Mesothelial cell of epicardium (in vitro differentiated cells): ENCODE data around the gene VAMP5. TPM values are rescaled to one million over a fixed set of nuclear protein-coding genes. Genes with fewer than 3 reads are reported as not detected.
A peak's percentile ranks its signal among the peaks of the same experiment; 100 is the strongest.

Source experiments
- DNase-seq, 2 experiments: peaks; one replicate each; pipeline ENCODE4 v3.0.0; 2021; ENCODE audit warnings: low spot score in 2 of 2; ENCODE audit not compliant: unreplicated experiment in 2 of 2
- H3K27ac Mint-ChIP-seq: 2 replicates; pipeline ENCODE4 v1.8.0; 2021; ENCODE audit warnings: mixed read lengths
- H3K27me3 Mint-ChIP-seq: 2 replicates; pipeline ENCODE4 v1.8.0; 2021; ENCODE audit warnings: low read depth, mixed read lengths
- H3K36me3 Mint-ChIP-seq: 2 replicates; pipeline ENCODE4 v1.8.0; 2021; ENCODE audit warnings: mixed read lengths
- H3K4me1 Mint-ChIP-seq: 2 replicates; pipeline ENCODE4 v1.8.0; 2021; ENCODE audit warnings: mixed read lengths
- H3K4me3 Mint-ChIP-seq: 2 replicates; pipeline ENCODE4 v1.8.0; 2021; ENCODE audit warnings: mild to moderate bottlenecking, moderate library complexity, mixed read lengths
- H3K9me3 Mint-ChIP-seq: 2 replicates; pipeline ENCODE4 v1.8.0; 2021; ENCODE audit warnings: mixed read lengths
- total RNA-seq: library from RNA; stranded (reverse); gene quantifications from 3 replicates; pipeline ENCODE4 v1.2.1, GENCODE V29; 2021
- TF ChIP-seq, protein P1 (sequence below): fragments of 200-600 bp; sonication (generic); IDR thresholded peaks from one replicate; pipeline ENCODE4 v1.5.0; 2021; ENCODE audit warnings: antibody characterized with exemption; ENCODE audit not compliant: unreplicated experiment

The VAMP5 gene
- total RNA-seq, 1 donor from 2014 or later = 2.5 TPM

DNA sequence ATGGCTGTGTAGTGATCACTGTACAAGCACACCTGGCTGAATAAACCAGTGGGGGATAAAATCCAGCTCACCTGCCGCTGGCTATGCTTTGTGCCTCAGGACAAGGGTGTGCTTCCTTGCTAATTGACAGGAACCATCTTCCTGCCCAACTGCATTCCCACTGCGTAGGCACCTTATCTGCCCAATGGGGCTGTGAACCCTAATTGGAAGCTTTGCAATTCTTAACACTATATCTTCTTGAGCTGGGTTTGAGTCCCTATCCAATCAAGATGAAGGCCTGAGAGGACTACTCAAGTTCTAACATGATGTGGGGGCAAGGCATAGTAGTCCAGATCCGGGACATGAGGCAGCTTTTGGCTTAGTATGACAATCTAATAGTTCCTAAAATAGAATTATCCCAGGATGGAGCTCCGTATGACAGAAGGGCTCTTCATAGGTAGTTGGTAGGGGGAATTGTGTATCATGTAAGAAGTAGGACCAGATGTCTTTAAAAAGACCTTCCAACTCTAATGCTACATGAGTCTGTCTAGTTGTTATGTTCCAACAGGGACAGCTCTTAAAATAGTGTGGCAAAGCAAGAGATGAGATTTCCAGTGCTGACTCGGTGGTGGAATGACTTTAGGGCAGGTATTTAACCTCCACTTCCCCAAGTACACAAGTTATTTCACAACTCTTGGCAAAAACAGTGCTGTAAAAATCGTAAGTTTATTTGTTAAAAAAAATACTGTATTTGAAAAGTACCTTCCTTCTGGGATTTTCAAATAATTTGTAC is 20.5 kb downstream of the VAMP5 start:
- H3K27me3 Mint-ChIP-seq = no peaks in the 10 kb centered on the region
- no peak for DNase-seq
- peaks cover 44% of the 10 kb centered on the region for H3K4me1 Mint-ChIP-seq
- H3K36me3 Mint-ChIP-seq = peaks cover 9% of the 10 kb centered on the region
- peak overlapping the region; percentile 20 for H3K4me3 Mint-ChIP-seq
- TF ChIP-seq, protein P1, sequence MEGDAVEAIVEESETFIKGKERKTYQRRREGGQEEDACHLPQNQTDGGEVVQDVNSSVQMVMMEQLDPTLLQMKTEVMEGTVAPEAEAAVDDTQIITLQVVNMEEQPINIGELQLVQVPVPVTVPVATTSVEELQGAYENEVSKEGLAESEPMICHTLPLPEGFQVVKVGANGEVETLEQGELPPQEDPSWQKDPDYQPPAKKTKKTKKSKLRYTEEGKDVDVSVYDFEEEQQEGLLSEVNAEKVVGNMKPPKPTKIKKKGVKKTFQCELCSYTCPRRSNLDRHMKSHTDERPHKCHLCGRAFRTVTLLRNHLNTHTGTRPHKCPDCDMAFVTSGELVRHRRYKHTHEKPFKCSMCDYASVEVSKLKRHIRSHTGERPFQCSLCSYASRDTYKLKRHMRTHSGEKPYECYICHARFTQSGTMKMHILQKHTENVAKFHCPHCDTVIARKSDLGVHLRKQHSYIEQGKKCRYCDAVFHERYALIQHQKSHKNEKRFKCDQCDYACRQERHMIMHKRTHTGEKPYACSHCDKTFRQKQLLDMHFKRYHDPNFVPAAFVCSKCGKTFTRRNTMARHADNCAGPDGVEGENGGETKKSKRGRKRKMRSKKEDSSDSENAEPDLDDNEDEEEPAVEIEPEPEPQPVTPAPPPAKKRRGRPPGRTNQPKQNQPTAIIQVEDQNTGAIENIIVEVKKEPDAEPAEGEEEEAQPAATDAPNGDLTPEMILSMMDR = no peak
- H3K9me3 Mint-ChIP-seq = no peaks in the 10 kb centered on the region
- H3K27ac Mint-ChIP-seq = peak overlapping the region; percentile 93

DNA sequence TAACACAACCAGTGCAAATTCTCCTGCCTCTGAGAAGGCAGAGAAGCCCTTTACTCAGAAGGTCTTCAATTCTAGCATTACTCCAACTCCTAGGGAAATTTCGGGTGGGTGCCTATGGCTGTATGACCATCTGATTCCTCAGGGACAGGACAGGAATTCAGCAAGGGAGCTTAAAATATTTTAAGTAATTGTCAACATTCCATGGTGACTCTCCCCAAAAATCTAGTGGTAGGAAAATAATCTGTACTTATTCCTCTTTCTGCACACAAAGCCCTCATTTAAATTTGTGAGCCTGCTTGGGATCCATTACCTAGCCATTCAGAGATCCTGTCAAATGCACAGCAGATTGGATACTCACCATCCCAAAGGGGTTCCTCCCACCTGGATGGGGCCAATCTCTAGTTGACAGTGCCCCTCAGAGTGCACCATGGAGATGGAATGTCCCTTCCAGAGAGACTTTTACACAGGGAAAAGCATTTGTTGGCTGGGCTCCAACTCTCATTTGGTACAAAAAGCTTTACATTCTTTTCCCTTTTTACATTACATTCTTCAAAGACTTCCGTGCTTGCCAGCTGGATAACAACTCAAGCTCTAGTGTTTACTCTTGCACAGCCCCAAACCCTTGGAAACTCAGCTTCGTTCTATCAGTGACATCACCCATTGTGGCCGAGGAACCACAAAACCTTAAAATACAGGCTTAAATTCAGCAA is 21.3 kb downstream of the VAMP5 start:
- H3K9me3 Mint-ChIP-seq = no peaks in the 10 kb centered on the region
- H3K27ac Mint-ChIP-seq = peak overlapping the region; percentile 93
- H3K27me3 Mint-ChIP-seq = no peaks in the 10 kb centered on the region
- TF ChIP-seq, protein P1 = no peak
- H3K4me1 Mint-ChIP-seq = peaks cover 49% of the 10 kb centered on the region
- H3K4me3 Mint-ChIP-seq = peak overlapping the region; percentile 21
- H3K36me3 Mint-ChIP-seq = peaks cover 9% of the 10 kb centered on the region
- DNase-seq = peak; percentile 49 to 63

DNA sequence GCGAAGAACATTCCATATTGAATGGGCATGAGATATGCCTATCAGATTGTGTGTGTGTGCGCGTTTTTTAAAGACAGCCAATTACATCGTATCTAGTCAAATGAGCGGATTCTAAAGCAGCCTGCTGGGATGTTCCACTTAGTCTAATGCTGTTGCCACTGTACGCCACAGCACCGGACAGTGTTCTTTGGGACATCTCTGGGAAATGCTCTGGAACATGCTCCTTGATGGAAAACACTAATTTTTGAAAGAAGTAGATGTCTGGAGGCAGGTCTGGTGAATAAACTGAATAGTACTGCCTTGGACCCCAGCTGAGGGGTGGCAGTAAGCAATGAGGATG is 21.9 kb downstream of the VAMP5 start:
- no peak for DNase-seq
- H3K27ac Mint-ChIP-seq = peak overlapping the region; percentile 93
- no peaks in the 10 kb centered on the region for H3K27me3 Mint-ChIP-seq
- H3K4me3 Mint-ChIP-seq = no peak overlapping the region
- peaks cover 9% of the 10 kb centered on the region for H3K36me3 Mint-ChIP-seq
- H3K9me3 Mint-ChIP-seq = no peaks in the 10 kb centered on the region
- peaks cover 49% of the 10 kb centered on the region for H3K4me1 Mint-ChIP-seq
- TF ChIP-seq, protein P1 = no peak

DNA sequence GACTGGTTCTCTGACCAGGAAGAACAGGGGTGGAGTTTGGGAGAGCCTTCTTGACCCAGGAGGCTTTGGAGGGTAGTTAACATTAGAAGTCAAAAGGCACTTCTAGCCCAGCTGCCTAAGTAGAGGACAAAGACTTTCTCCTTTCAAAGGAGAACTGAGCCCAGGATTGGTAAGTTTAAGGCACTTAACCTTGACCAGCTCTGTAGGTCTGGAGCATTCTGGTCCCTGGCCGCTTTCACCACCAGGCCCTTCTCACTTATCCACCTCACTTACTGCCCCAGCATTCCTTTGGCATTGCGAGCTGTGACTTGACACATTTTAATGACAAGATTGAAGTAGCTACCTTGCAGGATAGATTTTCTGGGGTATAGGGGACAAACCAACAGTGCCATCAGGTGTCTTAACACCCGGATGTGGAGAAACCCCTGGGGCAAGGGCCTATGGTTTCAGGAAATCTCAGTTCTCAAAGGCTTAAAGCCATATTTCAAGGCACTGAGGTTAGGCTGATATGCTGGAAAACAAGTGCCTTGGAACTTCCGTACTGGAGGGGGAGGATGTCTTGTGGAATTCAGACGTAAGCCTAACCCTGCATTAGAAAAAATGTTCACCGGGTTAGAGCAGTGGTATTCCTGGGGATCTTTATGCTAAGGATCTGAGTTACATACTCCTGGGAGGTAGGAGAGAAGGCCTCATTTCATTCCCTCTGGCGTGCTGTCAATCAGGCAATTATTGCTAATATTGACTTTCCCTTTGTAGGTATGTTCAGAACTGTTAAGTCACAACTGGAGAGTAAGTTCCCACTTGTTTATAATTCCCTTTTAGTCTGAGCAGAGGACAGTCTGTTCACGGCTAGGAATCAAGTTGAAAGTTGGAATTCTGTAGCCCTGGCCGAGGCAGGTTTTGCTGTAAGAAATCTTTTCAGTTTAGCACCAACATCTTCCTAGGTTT is 23.3 kb downstream of the VAMP5 start:
- no peak overlapping the region for H3K4me3 Mint-ChIP-seq
- peaks cover 50% of the 10 kb centered on the region for H3K4me1 Mint-ChIP-seq
- peak overlapping the region; percentile 93 for H3K27ac Mint-ChIP-seq

DNA sequence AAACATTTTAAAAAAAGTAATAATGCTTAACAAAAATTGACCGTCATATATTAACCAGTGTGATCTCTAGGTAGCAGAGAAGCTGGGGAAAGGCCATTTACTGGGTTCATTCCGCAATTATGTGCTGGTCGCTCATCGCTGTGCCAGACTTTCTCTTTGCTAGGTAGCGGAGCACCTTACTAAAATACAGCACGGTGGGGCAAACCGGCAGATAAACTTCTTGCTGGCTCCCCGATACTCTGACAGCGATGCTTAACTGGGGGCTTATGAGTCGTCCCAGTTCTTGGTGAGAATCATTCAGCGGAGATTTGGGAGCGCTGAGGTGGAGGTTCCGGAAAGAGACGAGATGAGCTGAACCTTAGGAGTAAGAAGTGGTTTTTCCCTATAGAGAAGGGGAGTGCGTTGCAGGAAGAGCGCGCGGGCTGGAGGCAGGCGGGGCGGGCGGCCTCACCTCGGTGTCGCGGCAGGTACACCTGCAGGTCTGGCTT is 27.0 kb downstream of the VAMP5 start:
- Mint-ChIP-seq H3K4me1 (peaks cover 29% of the 10 kb centered on the region), H3K4me3 (peak overlapping the region; percentile 97), H3K36me3 (peaks cover 9% of the 10 kb centered on the region), H3K27ac (peak overlapping the region; percentile 97), H3K27me3 (no peaks in the 10 kb centered on the region), H3K9me3 (no peaks in the 10 kb centered on the region)
- TF ChIP-seq, protein P1 = no peak
- DNase-seq = no peak

More for the DNA sequence above, 23.3 kb downstream of the VAMP5 start:
- no peaks in the 10 kb centered on the region for H3K27me3 Mint-ChIP-seq
- DNase-seq = no peak
- TF ChIP-seq, protein P1 = no peak
- H3K36me3 Mint-ChIP-seq = peaks cover 9% of the 10 kb centered on the region
- H3K9me3 Mint-ChIP-seq = no peaks in the 10 kb centered on the region
